ENCODE results near the gene BCL2L2. TPM values are rescaled to one million over a fixed set of nuclear protein-coding genes. Genes with fewer than 3 reads are reported as not detected.

Gene BCL2L2
- total RNA-seq, 1 donor from 2014 or later, result 32.6 TPM

DNA sequence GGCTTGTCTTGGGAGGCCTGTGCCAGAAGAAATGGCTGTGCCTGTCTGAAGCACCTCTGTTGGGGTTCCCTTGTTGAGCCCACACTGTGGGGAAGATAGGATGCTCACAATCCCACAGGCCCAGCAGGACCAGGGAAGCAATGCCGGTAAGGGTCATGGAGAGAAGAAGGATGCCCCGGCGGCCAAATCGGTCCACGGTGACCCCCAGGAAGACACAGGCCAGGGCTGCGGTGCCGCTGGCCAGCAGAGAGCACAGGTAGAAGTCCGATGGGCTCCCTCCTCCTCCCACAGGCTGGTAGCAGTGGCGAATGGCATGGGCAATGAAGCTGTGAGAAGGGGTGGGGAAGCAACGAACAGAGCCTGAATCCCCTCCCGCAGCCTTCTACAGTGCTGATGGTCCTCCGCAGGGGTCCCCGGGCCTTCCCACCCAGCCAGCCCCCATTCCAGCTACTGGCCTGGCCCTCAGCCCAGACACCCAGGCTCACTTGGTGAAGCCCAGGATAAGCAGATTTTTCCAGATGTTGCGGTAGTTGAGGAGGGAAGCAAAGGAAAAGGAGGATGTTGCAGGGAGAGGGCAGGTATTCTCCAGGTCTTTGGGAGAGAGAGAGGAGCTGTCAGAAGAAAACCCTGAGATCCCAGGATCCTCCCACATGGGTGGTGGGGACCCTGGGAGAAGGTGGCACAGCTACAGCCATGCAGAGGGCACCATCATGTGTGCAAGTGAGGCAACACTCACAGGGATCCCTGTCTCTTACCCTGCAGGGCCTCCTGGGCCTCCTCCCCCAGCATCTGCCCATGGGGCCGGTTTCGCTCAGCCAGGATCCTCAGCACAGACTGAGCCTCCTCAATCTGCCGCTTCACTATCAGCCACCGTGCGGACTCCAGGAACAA is 41.0 kb downstream of the BCL2L2 start:
- H3K4me3 Mint-ChIP-seq (ENCODE audit: unreplicated experiment), result no peak overlapping the region
- H3K36me3 Mint-ChIP-seq (ENCODE audit: unreplicated experiment), result peaks cover 12% of the 10 kb centered on the region
- no peak overlapping the region for H3K27ac Mint-ChIP-seq (ENCODE audit: unreplicated experiment)
- H3K4me1 Mint-ChIP-seq (ENCODE audit: low read depth, unreplicated experiment), result peaks cover 14% of the 10 kb centered on the region
- TF ChIP-seq, protein P1, sequence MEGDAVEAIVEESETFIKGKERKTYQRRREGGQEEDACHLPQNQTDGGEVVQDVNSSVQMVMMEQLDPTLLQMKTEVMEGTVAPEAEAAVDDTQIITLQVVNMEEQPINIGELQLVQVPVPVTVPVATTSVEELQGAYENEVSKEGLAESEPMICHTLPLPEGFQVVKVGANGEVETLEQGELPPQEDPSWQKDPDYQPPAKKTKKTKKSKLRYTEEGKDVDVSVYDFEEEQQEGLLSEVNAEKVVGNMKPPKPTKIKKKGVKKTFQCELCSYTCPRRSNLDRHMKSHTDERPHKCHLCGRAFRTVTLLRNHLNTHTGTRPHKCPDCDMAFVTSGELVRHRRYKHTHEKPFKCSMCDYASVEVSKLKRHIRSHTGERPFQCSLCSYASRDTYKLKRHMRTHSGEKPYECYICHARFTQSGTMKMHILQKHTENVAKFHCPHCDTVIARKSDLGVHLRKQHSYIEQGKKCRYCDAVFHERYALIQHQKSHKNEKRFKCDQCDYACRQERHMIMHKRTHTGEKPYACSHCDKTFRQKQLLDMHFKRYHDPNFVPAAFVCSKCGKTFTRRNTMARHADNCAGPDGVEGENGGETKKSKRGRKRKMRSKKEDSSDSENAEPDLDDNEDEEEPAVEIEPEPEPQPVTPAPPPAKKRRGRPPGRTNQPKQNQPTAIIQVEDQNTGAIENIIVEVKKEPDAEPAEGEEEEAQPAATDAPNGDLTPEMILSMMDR (IDR thresholded peaks at IDR 0.05; ENCODE audit: partially characterized antibody, unreplicated experiment), result no peak
- peaks cover 9% of the 10 kb centered on the region for H3K9me3 Mint-ChIP-seq (ENCODE audit: unreplicated experiment)
- peaks cover 10% of the 10 kb centered on the region for H3K27me3 Mint-ChIP-seq (ENCODE audit: unreplicated experiment)
- DNase-seq, result no peak

DNA sequence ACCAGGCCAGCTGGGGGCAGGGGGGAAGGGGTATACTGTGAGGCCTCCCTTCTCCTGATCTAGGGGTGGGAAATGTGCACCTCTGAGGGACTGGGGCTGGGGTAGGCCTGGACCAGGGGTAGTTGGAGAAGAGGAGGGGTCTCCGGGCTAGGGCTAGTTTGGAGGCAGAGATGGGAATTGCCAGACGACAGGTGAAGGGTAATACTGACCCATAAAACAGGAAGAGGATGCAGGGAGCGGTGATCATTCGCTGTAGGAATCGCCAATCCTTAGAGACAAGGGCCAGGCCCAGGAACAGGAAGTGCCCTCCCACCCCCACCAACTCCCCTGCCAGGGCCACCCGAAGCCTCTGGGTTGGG is 41.6 kb downstream of the BCL2L2 start:
- Mint-ChIP-seq H3K9me3 (ENCODE audit: unreplicated experiment) (peaks cover 12% of the 10 kb centered on the region), H3K4me3 (ENCODE audit: unreplicated experiment) (no peak overlapping the region), H3K4me1 (ENCODE audit: low read depth, unreplicated experiment) (peaks cover 17% of the 10 kb centered on the region), H3K27ac (ENCODE audit: unreplicated experiment) (no peak overlapping the region), H3K36me3 (ENCODE audit: unreplicated experiment) (peaks cover 12% of the 10 kb centered on the region), H3K27me3 (ENCODE audit: unreplicated experiment) (peaks cover 13% of the 10 kb centered on the region)
- TF ChIP-seq, protein P1 (IDR thresholded peaks at IDR 0.05; ENCODE audit: partially characterized antibody, unreplicated experiment), result no peak
- DNase-seq, result no peak

DNA sequence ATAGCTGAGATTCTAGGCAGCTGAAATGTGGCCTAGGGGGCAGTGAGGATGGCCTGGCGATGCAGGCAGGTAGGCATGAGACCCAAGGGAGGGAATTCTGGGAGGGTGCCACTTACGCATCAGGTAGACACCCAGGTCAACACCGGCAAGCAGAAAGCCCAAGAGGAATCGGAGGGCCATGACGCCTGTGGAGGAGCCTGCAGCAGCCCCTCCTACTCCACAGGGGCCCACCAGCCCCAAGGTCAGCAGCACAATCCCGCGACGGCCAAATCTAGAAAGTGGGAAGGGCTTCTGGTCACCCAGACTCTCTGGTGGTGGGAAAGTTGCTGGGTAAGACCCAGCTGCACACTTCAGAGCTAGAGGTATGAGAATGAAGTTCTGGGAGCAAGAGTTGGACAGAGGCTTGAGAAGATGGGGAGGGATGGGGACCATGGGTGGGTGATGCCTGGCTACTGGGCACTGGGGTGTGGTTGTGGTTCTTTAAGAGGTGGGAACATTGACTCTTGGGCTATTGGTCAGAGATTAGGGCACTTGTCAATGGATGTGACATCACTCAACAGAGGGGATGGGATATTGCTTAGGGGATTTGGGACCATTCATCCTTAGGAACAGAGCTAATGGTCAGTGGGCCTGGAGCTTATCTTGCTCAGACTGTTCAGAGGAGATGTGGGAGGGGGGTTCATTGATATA is 42.7 kb downstream of the BCL2L2 start:
- Mint-ChIP-seq H3K9me3 (ENCODE audit: unreplicated experiment) (peaks cover 17% of the 10 kb centered on the region), H3K36me3 (ENCODE audit: unreplicated experiment) (peaks cover 12% of the 10 kb centered on the region), H3K4me1 (ENCODE audit: low read depth, unreplicated experiment) (peaks cover 19% of the 10 kb centered on the region), H3K4me3 (ENCODE audit: unreplicated experiment) (no peak overlapping the region), H3K27ac (ENCODE audit: unreplicated experiment) (no peak overlapping the region), H3K27me3 (ENCODE audit: unreplicated experiment) (peaks cover 13% of the 10 kb centered on the region)
- TF ChIP-seq, protein P1 (IDR thresholded peaks at IDR 0.05; ENCODE audit: partially characterized antibody, unreplicated experiment), result no peak
- DNase-seq, result no peak

DNA sequence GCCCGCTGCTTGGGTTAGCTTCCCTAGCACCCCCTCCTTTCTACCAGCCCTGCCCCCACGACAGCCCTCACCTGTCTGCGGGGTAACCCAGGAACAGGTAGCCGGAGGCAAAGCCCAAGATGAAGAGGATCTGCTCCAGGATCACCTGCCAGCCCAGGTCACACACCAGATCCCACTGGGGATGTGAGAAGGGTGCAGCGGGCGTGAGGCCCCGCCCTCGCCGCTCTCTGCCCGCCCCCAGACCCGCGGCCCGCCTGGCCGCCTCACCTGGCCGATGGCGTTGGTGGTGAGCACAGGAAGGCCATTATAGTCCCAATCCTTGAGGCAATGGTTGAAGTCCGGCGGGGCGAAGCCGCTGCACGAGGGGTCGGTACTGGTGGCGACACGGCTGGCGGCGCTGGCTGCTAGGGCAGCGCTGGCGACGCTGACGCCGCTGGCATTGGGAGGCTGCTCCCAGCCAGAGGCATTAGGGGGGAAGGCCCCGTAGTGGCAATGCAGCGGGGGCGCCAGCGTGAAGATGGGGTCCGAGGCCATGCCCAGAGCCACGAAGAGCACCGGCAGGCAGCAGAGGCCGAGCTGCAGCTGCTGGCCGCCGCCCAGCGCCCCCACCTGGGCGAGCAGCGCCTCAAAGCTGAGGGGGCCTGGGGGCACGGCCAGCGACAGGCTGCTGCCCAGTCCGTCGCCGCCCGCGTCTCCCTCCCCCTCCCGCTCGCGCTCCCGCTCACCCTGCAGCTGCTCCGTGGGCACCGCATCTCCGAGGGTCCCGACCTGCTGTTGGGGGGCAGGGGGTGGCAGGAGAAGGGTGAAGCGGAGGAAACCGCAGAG is 45.3 kb downstream of the BCL2L2 start:
- peaks cover 19% of the 10 kb centered on the region for H3K9me3 Mint-ChIP-seq (ENCODE audit: unreplicated experiment)
- H3K27ac Mint-ChIP-seq (ENCODE audit: unreplicated experiment), result no peak overlapping the region
- peaks cover 16% of the 10 kb centered on the region for H3K27me3 Mint-ChIP-seq (ENCODE audit: unreplicated experiment)
- peaks cover 14% of the 10 kb centered on the region for H3K4me1 Mint-ChIP-seq (ENCODE audit: low read depth, unreplicated experiment)
- TF ChIP-seq, protein P1 (IDR thresholded peaks at IDR 0.05; ENCODE audit: partially characterized antibody, unreplicated experiment), result peak; percentile 42
- H3K36me3 Mint-ChIP-seq (ENCODE audit: unreplicated experiment), result peaks cover 16% of the 10 kb centered on the region
- peak overlapping the region; percentile 85 for H3K4me3 Mint-ChIP-seq (ENCODE audit: unreplicated experiment)
- peak; percentile 64 for DNase-seq
